SHP77 treated with DMSO at 0.1 percent for 48 hours (cell line): ENCODE data around the gene SNX7.

Source experiments
- DNase-seq: peaks from one replicate; lab custom pipeline; 2025; lab: John Stamatoyannopoulos, UW

Gene SNX7

DNA sequence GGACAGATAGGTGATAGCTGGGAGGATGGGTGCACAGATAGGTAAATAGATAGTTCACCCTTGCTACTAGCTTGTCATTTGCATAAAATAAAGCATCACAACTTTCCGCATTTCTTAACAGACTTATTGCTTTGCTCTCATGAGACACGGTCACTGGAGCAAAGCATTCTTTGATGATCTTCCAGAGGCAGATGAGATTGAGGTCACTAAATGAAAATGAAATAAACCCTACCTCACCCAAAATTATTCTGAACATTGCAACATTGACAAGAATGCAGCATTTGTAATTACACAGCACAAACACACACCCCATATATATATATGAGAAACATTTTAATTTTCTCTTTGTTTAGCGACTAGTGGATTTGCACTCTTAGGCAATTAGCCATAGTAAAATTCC lies 107.6 kb downstream of the SNX7 start:
- DNase-seq: no peak

- DNase-seq: no peak
Measured at GRCh38 chr1:98781906-98782305, 120.4 kb downstream of the SNX7 start.

DNA sequence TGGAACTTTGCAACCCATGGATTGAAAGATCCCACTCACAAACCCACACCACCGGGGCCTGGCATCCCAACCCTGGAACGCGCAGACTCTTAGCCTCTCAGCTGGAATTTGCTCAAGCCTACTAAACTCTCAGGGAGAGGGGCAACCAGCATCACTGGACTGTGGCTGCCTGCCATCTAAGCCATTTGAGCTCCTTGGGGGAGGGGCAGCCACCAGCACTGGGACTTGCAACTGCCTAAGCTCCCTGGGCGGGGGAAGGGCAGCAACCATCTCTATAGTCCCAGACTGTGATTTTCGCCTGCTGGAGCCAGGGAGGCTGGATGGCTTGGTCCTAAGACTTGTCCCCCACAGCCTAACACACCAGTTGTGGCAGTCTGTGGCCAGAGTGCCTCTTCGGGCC lies 122.3 kb downstream of the SNX7 start:
- no peak for DNase-seq

DNA sequence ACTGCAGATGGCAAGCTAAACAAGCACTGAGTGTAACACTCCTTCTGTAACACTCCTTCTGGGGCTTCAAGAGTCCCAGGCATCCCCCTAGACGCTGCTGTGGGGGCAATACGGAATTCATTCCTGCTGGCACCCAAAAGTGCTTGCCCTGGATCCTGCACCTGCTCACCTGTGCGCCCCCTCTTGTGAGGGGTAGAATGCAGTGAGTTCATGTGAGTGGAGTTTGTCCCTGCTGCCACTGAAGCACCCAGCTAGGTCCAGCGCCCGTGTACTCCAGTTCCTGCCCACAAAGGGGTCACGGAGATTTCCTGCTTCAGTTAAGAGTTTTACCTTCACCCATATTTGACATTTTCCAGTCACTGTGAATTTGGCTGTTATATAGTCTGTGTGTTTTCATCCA lies 130.0 kb downstream of the SNX7 start:
- no peak for DNase-seq

DNA sequence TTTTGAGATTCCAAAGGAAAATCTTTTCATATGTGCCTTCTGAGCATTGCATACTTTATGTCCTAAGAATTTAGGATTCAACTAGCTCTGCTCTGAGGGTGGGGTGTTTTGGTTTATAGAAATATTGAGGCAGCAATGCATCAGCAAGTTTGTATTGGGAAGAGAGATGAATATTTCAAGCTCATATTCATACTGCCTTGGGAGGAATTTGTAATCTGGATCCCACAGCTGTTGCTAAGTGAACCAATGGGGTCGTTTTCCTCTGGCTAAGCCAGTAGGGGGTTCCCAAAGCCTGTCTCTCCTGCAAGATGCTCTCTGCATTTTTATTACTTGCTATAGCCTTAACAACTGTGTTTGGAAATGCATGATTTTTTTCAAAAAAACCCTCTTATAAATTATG lies 130.6 kb downstream of the SNX7 start:
- no peak for DNase-seq

- no peak for DNase-seq
Measured at GRCh38 chr1:98793136-98793535, 131.6 kb downstream of the SNX7 start.

- DNase-seq: peak; percentile 53
Measured at GRCh38 chr1:98794196-98794886, 132.8 kb downstream of the SNX7 start.

DNA sequence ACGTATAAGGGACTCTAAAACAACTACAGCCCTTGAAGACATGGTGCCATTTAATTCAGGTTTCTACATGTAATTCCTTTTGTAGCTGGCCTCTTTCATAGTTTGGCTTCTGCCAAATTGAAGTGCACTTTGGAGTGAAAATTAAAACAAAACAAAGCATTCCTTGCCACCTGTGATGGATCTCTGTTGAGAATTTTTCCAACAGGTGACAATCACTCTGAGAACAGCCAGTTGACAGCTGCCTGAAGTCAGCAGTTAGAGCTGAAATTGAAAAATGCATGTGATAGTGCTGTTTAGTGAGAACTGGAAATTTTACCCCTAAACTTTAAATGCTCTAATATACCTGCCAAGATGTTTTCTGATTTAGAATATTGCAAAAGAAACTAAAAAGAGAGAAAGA lies 134.5 kb downstream of the SNX7 start:
- DNase-seq: no peak

GRCh38 chr1:98797506-98797905 lies 136.0 kb downstream of the SNX7 start:
- no peak for DNase-seq
